Forelimb muscle (tissue), 1 donor: ENCODE data around the gene IL22RA2. TPM values are rescaled to one million over a fixed set of nuclear protein-coding genes. Genes with fewer than 3 reads are reported as not detected.
"Not testable (repeated sequence)": the region's sequence is repeated elsewhere in the genome, so short reads cannot be mapped to it uniquely, and the experiment has no call there.

Experiments used
- DNase-seq: peaks from one replicate; pipeline ENCODE4 v3.0.0-alpha.2; 2013; ENCODE audit warnings: low read depth
- polyA plus RNA-seq: library from polyadenylated mRNA; unstranded; fragments of 120-200 nt; gene quantifications from one replicate; pipeline ENCODE4 v1.2.1, GENCODE V29; 2013; ENCODE audit not compliant: insufficient read length

IL22RA2 gene
- polyA plus RNA-seq, 1 donor: not detected

DNA sequence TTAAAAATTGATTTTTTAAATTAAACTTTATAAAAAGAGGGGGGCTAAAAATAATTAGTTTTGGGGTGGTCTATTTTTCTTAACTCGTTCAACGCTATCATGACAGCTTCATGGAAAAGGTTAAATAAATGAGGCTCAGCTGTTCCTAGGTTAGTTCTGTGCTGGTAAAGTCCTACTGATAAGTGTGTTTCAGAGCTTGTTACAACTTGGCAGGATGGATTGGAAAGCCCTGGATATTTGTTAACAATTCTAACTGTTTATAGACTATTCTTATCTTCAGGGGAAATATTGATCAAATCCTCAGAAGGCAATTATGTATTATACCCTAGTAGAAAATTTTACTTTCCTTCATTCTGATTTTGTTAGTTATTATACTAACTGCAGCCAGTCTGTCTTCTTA, 50.4 kb downstream of the IL22RA2 start:
- DNase-seq: no peak

DNA sequence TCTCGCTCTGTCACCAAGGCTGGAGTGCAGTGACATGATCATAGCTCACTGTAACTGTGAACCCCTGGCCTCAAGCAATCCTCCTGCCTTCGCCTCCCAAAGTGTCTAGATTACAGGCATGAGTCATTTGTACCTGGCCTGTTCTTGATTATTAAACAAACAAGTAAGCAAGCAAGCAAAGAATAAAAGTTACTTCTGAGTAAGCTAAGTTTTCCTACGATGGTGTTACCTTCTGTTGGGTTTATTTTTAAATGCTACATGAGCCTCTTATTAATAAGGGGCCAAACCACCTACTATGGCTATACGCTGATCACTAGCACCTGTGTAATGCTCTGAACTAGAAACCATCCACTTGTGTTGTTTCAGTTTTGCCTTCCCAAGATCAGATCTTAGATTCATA, 50.8 kb downstream of the IL22RA2 start:
- DNase-seq: no peak

GRCh38 chr6:137121401-137121997, 51.9 kb downstream of the IL22RA2 start:
- DNase-seq: no peak

- no peak for DNase-seq
Observed at GRCh38 chr6:137120748-137121147, 52.7 kb downstream of the IL22RA2 start.

DNA sequence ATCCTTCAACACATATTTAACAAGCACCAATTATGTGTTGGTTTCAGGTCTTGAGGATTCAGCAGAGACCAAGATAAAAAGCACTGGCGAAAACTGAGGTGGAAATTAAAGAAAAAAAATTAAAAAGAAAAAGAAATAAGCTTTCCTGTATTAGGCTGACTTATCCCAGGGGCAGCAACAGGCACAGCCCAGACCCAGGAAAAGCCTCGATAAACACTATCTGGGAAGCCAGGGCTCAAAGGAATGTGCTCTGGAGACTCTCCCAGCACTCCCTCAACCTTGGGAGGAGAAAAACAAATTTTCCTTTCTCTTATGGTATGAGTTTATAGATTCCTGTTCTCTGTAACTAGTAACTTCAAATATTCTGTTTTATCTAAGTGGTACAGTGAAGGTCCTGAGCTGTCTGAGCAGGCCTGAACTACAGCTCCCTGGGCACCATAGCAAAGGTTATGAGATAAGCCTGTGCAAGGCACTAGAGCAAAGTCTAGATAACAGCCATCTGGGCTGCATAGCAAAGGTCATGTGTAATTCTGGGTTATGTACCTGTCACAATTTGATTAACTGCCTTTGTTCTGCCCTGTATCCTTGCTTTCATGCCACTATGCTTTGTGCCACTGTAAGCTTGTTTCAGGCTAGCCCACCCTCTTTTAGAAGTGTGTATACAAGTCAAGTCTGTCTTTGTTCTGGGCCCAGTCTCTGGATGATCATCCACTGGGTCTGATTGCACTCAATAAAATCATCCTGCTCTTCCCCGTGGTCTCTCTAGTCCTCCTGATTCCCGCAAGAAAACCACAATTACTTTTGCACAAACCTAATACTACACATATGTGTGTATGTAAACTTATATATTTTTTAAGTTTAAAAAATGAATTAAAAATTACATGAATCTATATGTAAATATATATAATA, 54.0 kb downstream of the IL22RA2 start:
- DNase-seq: no peak

DNA sequence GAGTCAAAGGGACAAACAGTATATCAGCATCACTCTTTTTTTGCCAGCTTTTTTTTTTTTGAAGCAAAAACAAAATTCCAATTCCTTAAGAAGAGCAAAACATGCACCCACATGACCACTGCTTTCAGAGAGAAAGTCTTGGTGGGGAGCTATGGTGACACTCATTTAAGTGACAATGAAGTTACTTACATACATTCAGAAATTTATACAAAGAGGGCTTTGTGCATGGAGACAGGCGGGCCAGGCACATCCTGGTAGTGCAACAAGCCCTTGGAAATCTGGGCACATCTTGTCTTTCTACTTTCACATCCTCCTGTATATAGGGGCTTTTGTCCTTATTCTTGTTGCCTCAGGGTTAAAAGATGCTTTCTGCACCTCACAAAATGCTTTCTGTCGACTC, 55.9 kb downstream of the IL22RA2 start:
- no peak for DNase-seq

GRCh38 chr6:137116807-137117206, 56.6 kb downstream of the IL22RA2 start:
- DNase-seq: no peak

- DNase-seq: no peak
Observed at GRCh38 chr6:137115658-137116057, 57.8 kb downstream of the IL22RA2 start.

- DNase-seq: no peak
Observed at GRCh38 chr6:137112067-137112355, 61.4 kb downstream of the IL22RA2 start.

DNA sequence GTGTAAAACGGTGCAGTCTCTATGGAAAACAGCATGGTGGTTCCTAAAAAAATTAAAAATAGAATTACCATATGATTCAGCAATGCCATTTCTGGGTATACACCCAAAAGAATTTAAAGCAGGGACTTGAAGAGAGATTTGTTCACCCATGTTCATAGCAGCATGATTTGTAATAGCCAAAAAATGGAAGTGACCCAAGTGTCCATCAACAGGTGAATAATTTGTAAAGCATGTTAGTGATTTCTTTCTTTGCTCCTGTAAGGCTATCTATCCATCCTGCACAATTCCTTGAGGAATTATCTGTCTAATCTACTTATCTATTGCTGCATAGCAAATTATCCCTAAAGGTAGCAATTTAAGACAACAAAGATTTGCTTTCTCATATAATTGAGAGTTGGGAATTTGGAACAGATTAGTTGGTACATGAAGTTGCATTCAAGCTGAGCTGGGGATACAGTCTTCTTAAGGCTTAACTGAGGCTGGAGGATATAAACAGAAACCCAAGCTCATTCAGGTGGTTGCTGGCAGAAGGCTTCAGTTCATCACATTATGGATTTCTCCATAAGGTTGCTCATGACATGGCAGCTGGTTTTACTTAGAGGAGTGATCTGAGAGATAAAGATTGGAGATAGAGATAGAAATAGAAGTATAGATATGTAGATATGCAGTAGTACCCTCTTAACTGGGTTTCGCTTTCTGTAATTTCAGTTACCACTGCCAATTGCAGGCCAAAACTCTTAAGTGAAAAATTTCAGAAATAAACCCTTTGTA, 62.0 kb downstream of the IL22RA2 start:
- no peak for DNase-seq

DNA sequence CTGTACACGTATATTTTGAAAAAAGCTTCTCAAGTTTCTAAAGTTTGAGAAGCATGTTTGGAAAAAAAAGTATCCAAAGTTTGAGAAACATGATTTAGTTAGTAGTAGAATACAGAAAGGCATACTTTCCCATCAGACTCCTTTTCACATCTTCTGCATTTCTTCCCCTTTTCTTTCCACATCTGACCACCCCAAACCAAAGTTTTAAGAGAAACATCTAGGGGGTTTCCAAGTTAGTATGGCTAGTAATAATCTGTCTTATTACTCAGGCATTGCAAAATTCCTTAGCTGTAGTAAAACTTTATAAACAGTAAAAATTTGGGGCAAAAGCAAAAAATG, 65.7 kb downstream of the IL22RA2 start:
- no peak for DNase-seq

DNA sequence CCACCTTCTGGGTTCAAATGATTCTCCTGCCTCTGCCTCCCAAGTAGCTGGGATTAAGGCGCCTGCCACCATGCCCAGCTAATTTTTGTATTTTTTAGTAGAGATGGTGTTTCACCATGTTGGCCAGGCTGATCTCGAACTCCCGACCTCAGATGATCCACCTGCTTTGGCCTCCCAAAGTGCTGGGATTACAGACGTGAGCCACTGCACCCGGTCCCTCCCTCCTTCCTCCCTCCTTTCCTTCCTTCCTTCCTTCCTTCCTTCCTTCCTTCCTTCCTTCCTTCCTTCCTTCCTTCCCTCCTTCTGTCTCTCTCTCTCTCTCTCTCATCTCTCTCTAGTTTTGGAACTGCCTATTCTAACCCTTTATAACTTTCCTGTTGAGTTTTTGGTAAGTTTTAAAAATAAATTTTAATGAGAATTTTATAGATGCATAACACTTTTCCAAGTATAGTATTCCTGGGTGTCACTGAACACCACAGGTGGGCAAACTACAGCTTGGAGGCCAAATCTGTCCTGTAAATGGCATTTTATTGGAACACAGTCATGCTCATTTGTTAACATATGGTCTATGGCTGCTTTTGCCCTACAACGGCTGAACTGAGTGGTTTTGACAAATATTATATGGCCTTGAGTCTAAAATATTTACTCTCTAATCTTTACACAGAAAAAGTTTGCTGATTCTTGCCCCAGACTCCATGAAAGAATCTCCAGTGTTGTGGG, 66.2 kb downstream of the IL22RA2 start:
- DNase-seq: not testable (repeated sequence)

DNA sequence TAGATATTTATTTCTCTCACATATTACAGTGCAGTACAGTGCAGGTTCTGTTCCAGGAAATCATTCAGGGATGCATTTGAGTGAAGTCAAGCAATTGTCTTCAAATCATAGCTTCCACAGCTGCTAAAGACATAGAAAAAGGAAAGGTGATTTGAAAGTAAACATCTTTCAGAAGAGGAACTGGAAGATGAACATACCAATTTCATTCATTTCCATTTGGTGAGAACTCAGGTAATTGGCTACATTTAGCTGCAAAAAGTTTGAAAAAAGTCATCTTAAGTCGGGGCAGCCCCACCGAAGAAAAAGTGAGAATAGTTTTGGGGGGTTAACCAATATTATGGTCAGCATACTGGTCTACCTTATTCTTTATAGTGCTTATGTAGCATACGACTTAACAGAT, 67.3 kb downstream of the IL22RA2 start:
- no peak for DNase-seq

DNA sequence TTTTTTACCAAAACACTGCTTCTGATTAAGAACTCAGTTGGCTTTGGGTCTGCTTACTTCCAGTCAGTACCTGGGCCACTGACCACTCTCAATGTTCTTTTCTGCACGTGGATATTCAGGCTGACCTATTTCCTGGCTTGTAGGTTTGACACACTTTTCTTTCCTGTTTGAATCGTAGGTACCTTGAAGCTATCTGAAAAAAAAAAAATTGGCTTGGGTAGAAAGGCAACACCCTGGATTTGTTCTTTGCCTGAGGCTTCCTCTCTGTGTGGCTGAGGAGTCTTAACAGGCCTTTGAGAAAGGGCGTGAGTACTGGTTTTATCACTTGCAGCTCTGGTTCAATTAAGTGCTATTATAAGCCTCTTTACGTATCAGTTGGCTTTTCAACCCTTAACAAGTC, 68.1 kb downstream of the IL22RA2 start:
- DNase-seq: no peak

- DNase-seq: no peak
Observed at GRCh38 chr6:137104926-137105325, 68.5 kb downstream of the IL22RA2 start.

DNA sequence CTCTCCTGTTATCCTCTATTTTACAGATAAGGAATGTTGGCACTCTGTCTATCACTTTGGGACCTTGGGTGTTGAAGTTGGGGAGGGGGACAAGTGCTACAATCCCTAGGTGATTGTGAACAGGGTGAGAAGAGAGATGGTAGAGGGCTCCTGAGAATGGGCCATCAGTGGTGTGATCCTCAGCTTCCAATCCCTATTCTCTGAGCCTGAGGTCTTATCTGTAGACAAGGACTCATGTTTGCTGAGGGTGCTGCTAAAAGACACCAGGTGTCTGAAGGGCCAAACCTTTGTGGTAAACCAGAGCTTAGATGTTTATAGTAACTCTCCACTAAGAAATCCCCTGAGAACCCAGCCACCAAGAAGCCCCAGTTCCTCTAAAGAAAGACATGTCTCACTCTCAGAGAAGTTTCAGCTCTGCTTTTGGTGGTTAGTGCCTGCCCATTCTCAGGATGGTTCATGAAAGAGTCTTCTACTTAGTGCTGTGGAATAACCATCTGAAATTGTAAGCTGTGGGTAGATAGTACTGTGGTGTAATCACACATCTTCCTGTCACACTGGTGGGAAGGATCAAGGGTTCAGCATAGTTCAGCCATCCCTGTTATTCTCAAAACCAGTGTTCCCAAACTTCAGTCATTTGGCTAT, 70.5 kb downstream of the IL22RA2 start:
- no peak for DNase-seq

GRCh38 chr6:137102050-137102848, 71.2 kb downstream of the IL22RA2 start:
- DNase-seq: no peak

DNA sequence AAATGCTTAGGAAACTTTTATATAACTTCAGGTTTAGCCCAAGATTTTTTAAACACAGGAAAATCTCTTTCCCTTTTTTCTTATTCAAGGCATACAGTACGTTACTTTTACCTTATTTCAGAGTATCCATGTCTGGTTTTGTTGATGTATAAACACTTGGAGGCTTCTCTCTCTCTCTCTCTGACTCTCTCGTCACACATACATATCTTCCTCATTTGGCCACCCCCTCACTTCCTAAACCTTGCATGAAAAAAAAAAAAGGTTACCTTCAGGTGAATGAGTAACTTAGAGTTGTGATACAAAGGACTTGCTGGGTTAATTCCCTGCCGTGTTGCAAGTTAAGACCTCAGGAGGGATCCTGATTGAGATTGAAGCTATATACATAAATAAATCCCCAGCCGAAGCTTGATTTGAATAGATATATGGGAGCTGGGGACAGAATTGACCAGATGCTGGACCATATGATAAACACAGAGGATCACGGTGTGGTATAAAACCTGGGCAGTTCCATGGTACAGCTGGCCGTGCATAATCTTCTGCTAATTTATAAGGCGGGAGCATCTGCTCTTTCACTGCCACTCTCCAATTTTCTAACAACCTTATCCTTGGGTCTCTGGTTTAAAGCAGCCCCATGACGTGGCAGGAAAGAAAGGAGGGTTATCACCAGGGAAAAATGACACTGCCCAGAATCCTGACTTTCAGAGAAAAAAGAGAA, 73.6 kb downstream of the IL22RA2 start:
- DNase-seq: no peak

- DNase-seq: no peak
Observed at GRCh38 chr6:137097526-137097925, 75.9 kb downstream of the IL22RA2 start.

GRCh38 chr6:137097057-137097456, 76.4 kb downstream of the IL22RA2 start:
- no peak for DNase-seq
